SKM-1 (cell line): ENCODE measurements around the gene GLCCI1.
"Not testable (repeated sequence)": the region's sequence is repeated elsewhere in the genome, so short reads cannot be mapped to it uniquely, and the experiment has no call there.

Experiments used
- DNase-seq: peaks from one replicate; lab custom pipeline; 2025; ENCODE audit not compliant: unreplicated experiment; lab: John Stamatoyannopoulos, UW

The GLCCI1 gene

GRCh38 chr7:8042796-8043535 is 74.4 kb downstream of the GLCCI1 start:
- DNase-seq, result no peak

GRCh38 chr7:8044761-8045430 is 76.3 kb downstream of the GLCCI1 start:
- no peak for DNase-seq

- DNase-seq, result not testable (repeated sequence)
Observed at GRCh38 chr7:8048067-8048466, 79.5 kb downstream of the GLCCI1 start.

- no peak for DNase-seq
Observed at GRCh38 chr7:8051373-8051772, 82.8 kb downstream of the GLCCI1 start.

GRCh38 chr7:8051998-8052397 is 83.4 kb downstream of the GLCCI1 start:
- DNase-seq, result no peak

GRCh38 chr7:8052824-8053223 is 84.2 kb downstream of the GLCCI1 start:
- no peak for DNase-seq

GRCh38 chr7:8056439-8056838 is 87.8 kb downstream of the GLCCI1 start:
- no peak for DNase-seq

GRCh38 chr7:8057566-8057965 is 89.0 kb downstream of the GLCCI1 start:
- DNase-seq, result no peak

GRCh38 chr7:8058322-8058721 is 89.7 kb downstream of the GLCCI1 start:
- DNase-seq, result no peak

- DNase-seq, result no peak
Observed at GRCh38 chr7:8058852-8059251, 90.3 kb downstream of the GLCCI1 start.

GRCh38 chr7:8060241-8060640 is 91.6 kb downstream of the GLCCI1 start:
- no peak for DNase-seq

GRCh38 chr7:8063300-8063699 is 94.7 kb downstream of the GLCCI1 start:
- DNase-seq, result not testable (repeated sequence)

- no peak for DNase-seq
Observed at GRCh38 chr7:8063706-8064297, 95.2 kb downstream of the GLCCI1 start.

- DNase-seq, result no peak
Observed at GRCh38 chr7:8064828-8065227, 96.2 kb downstream of the GLCCI1 start.

- no peak for DNase-seq
Observed at GRCh38 chr7:8065356-8065813, 96.8 kb downstream of the GLCCI1 start.

- no peak for DNase-seq
Observed at GRCh38 chr7:8068892-8069686, 100.5 kb downstream of the GLCCI1 start.

GRCh38 chr7:8070451-8071180 is 102.0 kb downstream of the GLCCI1 start:
- DNase-seq, result no peak

- no peak for DNase-seq
Observed at GRCh38 chr7:8078418-8078817, 109.8 kb downstream of the GLCCI1 start.

GRCh38 chr7:8082762-8083161 is 114.2 kb downstream of the GLCCI1 start:
- no peak for DNase-seq

- no peak for DNase-seq
Observed at GRCh38 chr7:8084836-8085235, 116.2 kb downstream of the GLCCI1 start.

- no peak for DNase-seq
Observed at GRCh38 chr7:8085420-8085819, 116.8 kb downstream of the GLCCI1 start.
